GM19099 (cell line): ENCODE measurements around the gene AFF2.

Experiments
- POLR2A ChIP-seq: IDR thresholded peaks from 3 replicates; pipeline ENCODE4 v1.6.1; 2011; ENCODE audit warnings: low read depth; ENCODE audit not compliant: insufficient read length; ENCODE audit errors: extremely low read depth

AFF2 gene

GRCh38 chrX:148979786-148980185 is 479.4 kb downstream of the AFF2 start:
- TF ChIP-seq POLR2A, result no peak

GRCh38 chrX:148984238-148984637 is 483.8 kb downstream of the AFF2 start:
- TF ChIP-seq POLR2A, result no peak

- TF ChIP-seq POLR2A, result no peak
Observed at GRCh38 chrX:148991502-148991901, 491.1 kb downstream of the AFF2 start.

GRCh38 chrX:148995661-148996060 is 495.2 kb downstream of the AFF2 start:
- TF ChIP-seq POLR2A, result no peak

- no peak for TF ChIP-seq POLR2A
Observed at GRCh38 chrX:149002320-149002719, 501.9 kb downstream of the AFF2 start.

- TF ChIP-seq POLR2A, result no peak
Observed at GRCh38 chrX:149003863-149004660, 503.6 kb downstream of the AFF2 start.

- no peak for TF ChIP-seq POLR2A
Observed at GRCh38 chrX:149004936-149005335, 504.5 kb downstream of the AFF2 start.

GRCh38 chrX:149006235-149006634 is 505.8 kb downstream of the AFF2 start:
- no peak for TF ChIP-seq POLR2A

- no peak for TF ChIP-seq POLR2A
Observed at GRCh38 chrX:149007423-149007822, 507.0 kb downstream of the AFF2 start.

GRCh38 chrX:149010013-149010852 is 509.8 kb downstream of the AFF2 start:
- no peak for TF ChIP-seq POLR2A

- no peak for TF ChIP-seq POLR2A
Observed at GRCh38 chrX:149010853-149011224, 510.4 kb downstream of the AFF2 start.

GRCh38 chrX:149013081-149013480 is 512.7 kb downstream of the AFF2 start:
- no peak for TF ChIP-seq POLR2A

- TF ChIP-seq POLR2A, result no peak
Observed at GRCh38 chrX:149021159-149021558, 520.7 kb downstream of the AFF2 start.

- TF ChIP-seq POLR2A, result no peak
Observed at GRCh38 chrX:149022485-149022884, 522.1 kb downstream of the AFF2 start.

GRCh38 chrX:149032449-149032848 is 532.0 kb downstream of the AFF2 start:
- no peak for TF ChIP-seq POLR2A

GRCh38 chrX:149036086-149036485 is 535.7 kb downstream of the AFF2 start:
- no peak for TF ChIP-seq POLR2A
